Activated naive CD8-positive, alpha-beta T cell treated with anti-CD3 and anti-CD28 coated beads, Interleukin-2, amount 50 U/mL, for 24 hours (primary cell): ENCODE data around the gene TNFRSF19.
A peak's percentile ranks its signal among the peaks of the same experiment; 100 is the strongest.

ENCODE experiments used
- ATAC-seq: fragments of 150-1000 bp; cut with Tn5 transposase; one replicate; pipeline ENCODE4 v1.10.0; 2021
- DNase-seq: peaks from one replicate; pipeline ENCODE4 v3.0.0; 2021
- H3K27ac Mint-ChIP-seq: one replicate; pipeline ENCODE4 v1.8.0; 2021; ENCODE audit warnings: mild to moderate bottlenecking, mixed read lengths
- H3K27me3 Mint-ChIP-seq: one replicate; pipeline ENCODE4 v1.8.0; 2021; ENCODE audit warnings: mixed read lengths
- H3K36me3 Mint-ChIP-seq: one replicate; pipeline ENCODE4 v1.8.0; 2021; ENCODE audit warnings: low read depth, mixed read lengths
- H3K4me1 Mint-ChIP-seq: one replicate; pipeline ENCODE4 v1.8.0; 2021; ENCODE audit warnings: mixed read lengths
- H3K4me3 Mint-ChIP-seq: one replicate; pipeline ENCODE4 v1.8.0; 2021; ENCODE audit warnings: mild to moderate bottlenecking, moderate library complexity, mixed read lengths
- H3K9me3 Mint-ChIP-seq: one replicate; pipeline ENCODE4 v1.8.0; 2021; ENCODE audit warnings: mixed read lengths

TNFRSF19 gene

DNA sequence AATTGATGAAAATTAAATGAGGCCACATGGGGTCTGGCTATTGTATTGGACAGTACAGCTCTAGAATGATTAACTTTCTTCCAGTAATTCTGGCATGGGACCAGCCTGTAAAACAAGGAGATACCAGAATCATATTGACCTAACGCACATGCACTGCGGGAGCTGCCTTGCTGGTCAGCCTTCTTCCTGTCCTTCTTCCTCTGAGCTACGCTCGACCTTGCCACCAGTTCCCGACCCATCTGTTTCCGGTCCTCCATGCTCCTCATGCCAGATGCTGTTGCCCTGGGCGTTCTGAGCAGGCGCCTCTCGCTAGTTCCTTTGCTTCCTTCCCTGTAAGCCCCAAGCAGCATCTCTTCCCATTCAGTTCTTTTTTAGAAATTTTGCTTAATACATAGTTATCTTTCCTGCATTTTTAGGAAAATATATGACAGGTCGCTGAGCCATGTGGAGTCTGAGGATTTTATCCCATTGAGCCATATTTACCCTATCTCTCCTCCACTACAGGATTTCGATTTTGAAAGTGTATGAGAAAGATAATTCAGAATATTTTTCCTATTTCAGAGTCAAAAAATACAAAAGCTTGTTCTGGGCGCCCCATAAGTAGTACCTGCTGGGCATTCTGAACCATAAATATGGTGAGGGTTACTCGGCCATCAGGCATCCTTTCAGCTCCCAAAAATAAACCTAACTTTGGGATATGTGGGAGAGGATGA is 38.6 kb downstream of the TNFRSF19 start:
- ATAC-seq (no peak), DNase-seq (no peak)
- Mint-ChIP-seq H3K36me3 (no peaks in the 10 kb centered on the region), H3K27me3 (peaks cover 16% of the 10 kb centered on the region), H3K27ac (no peak overlapping the region), H3K9me3 (no peaks in the 10 kb centered on the region), H3K4me3 (peak overlapping the region; percentile 49), H3K4me1 (peaks cover 7% of the 10 kb centered on the region)

DNA sequence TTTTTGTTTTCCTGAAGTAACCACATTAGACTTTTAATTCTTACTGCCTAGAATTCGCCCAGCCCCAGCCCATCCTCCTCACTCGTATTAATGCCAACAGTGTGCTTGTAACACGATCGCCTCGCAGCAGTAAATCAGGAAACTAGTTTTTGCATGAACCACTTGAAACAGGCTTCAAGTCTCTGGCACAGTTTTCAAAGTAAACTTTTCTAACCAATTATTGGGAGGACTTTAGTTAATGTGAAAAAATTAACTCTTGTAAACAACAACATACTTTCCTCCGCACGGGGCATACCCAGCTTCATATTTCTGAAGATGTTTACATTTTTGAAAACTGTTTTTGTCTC is 39.2 kb downstream of the TNFRSF19 start:
- Mint-ChIP-seq H3K4me3 (peak overlapping the region; percentile 49), H3K36me3 (no peaks in the 10 kb centered on the region), H3K27ac (no peak overlapping the region), H3K9me3 (no peaks in the 10 kb centered on the region), H3K4me1 (peaks cover 7% of the 10 kb centered on the region), H3K27me3 (peaks cover 16% of the 10 kb centered on the region)
- DNase-seq (no peak), ATAC-seq (no peak)

DNA sequence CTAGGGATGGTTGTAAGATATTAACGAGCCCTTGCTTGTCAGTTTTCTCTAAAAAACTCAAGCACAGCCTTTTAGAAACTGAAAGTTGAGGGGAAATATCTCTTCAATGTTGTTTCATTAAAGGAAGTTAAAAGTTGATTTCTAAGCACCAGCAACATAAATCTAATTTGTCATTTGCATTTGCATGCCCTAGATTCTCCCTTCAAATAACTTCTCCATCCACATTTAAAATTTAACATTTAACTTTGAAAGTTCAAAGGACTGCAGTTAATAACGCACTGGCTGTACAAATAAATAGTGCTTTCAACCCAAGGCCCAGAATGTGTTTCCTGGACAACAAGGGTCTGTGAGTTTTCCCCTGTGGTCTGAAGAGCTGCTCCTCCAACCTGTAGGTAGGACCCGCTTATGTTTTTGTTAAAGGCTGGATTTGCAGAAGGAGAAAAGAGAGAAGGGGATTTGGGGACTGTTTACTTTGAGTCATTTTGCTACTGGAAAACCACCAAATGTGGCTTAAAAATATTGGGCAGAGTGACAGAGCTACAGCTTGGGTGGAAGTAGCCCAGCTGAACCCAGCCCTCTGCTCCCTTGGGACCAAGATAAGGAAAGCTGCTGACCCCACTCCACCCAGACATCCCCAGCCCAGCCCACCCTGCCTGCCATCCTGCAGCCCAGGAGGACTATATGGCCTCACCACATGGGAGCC is 39.8 kb downstream of the TNFRSF19 start:
- Mint-ChIP-seq H3K36me3 (no peaks in the 10 kb centered on the region), H3K27ac (no peak overlapping the region), H3K4me3 (peak overlapping the region; percentile 49), H3K27me3 (peaks cover 13% of the 10 kb centered on the region), H3K9me3 (no peaks in the 10 kb centered on the region), H3K4me1 (peaks cover 7% of the 10 kb centered on the region)
- no peak for DNase-seq
- no peak for ATAC-seq

DNA sequence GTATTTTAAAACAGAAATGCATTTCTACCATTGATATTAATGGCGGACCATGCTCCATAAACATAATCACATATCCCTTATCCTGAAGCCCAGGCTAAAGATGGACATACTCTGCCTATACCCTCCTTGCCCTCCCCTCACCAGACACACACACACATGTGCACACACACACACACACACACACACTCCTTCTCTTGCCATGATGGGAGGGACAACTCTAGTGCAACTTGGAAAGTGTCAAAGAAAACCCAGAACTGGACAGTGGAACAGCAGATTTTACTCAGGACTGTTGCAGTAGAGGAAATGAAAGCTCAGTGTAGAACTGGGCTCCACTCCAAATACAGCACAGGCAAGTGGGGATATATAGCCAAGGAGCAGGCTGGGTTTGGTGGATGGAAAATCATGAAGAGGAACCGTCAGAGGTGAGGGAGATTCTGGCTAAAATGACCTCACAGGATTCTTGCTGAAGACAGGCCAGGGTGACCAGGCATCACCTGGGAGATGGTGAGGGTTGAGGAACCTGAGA is 40.8 kb downstream of the TNFRSF19 start:
- H3K27me3 Mint-ChIP-seq: peaks cover 12% of the 10 kb centered on the region
- peaks cover 7% of the 10 kb centered on the region for H3K4me1 Mint-ChIP-seq
- no peak for ATAC-seq
- H3K36me3 Mint-ChIP-seq: no peaks in the 10 kb centered on the region
- no peak overlapping the region for H3K4me3 Mint-ChIP-seq
- no peak overlapping the region for H3K27ac Mint-ChIP-seq
- DNase-seq: no peak
- no peaks in the 10 kb centered on the region for H3K9me3 Mint-ChIP-seq

DNA sequence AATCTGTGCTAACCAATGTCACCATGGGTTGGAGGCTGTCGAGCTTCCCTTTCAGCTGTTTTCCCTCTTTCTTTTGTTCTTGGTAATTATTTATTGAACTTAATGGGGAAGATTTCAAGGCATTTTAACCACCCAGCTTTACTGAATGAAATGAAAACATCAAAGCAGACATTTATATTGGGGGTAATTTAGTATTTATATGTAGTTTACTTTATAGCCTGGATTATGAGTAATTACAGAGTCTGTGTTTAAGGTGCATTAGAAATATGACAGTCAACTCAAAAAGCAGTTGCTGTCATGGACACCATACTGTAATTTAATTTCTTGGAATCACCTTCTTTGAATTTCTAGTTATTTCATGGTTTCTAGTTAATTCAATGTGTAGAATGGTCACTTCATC is 42.0 kb downstream of the TNFRSF19 start:
- Mint-ChIP-seq H3K9me3 (no peaks in the 10 kb centered on the region), H3K27ac (no peak overlapping the region), H3K4me3 (no peak overlapping the region), H3K4me1 (peaks cover 7% of the 10 kb centered on the region), H3K36me3 (no peaks in the 10 kb centered on the region), H3K27me3 (peaks cover 12% of the 10 kb centered on the region)
- no peak for ATAC-seq
- DNase-seq: no peak

DNA sequence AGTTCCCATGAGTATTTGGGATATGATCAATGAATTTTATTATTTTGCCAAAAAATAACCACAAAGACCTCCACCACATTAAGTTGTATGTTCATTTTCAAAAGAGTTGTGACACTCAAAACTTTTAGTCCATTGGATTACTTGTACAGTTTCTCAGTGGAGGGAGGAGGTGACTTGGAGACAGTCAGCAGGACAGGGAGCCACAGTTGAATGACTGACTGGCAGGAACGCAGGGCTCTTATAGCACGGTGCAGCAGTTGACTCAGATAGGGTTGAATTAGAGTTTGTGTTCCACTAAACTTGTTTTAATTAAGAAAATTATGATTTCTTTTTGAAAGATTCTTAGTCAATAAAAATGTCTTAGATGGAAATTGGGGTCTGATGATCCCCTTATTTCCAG is 42.5 kb downstream of the TNFRSF19 start:
- no peaks in the 10 kb centered on the region for H3K36me3 Mint-ChIP-seq
- DNase-seq (no peak), ATAC-seq (no peak)
- peaks cover 12% of the 10 kb centered on the region for H3K27me3 Mint-ChIP-seq
- H3K4me1 Mint-ChIP-seq: peaks cover 7% of the 10 kb centered on the region
- H3K27ac Mint-ChIP-seq: no peak overlapping the region
- H3K4me3 Mint-ChIP-seq: no peak overlapping the region
- H3K9me3 Mint-ChIP-seq: no peaks in the 10 kb centered on the region

DNA sequence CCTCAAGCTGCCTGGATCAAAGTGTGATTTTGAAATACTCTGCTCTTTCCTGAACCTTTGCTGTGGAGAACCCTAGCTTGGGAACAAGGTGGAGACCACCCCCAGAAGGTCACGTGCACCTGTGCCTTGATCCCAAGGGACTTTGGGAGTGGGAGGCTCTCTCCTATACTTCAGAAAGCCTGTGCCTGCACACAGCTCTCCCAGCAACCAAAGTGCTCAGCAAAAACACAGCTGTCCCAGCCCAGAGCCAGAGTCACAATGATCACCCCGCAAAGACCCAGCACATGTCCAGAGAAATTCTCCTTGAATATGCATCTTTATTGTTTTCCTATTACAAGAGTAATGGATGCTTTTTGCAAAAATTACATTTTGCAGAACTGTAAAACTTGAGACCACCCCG is 43.4 kb downstream of the TNFRSF19 start:
- H3K27me3 Mint-ChIP-seq: peaks cover 13% of the 10 kb centered on the region
- H3K27ac Mint-ChIP-seq: no peak overlapping the region
- H3K4me1 Mint-ChIP-seq: peaks cover 7% of the 10 kb centered on the region
- no peaks in the 10 kb centered on the region for H3K9me3 Mint-ChIP-seq
- no peak for DNase-seq
- no peaks in the 10 kb centered on the region for H3K36me3 Mint-ChIP-seq
- ATAC-seq: no peak
- H3K4me3 Mint-ChIP-seq: no peak overlapping the region

DNA sequence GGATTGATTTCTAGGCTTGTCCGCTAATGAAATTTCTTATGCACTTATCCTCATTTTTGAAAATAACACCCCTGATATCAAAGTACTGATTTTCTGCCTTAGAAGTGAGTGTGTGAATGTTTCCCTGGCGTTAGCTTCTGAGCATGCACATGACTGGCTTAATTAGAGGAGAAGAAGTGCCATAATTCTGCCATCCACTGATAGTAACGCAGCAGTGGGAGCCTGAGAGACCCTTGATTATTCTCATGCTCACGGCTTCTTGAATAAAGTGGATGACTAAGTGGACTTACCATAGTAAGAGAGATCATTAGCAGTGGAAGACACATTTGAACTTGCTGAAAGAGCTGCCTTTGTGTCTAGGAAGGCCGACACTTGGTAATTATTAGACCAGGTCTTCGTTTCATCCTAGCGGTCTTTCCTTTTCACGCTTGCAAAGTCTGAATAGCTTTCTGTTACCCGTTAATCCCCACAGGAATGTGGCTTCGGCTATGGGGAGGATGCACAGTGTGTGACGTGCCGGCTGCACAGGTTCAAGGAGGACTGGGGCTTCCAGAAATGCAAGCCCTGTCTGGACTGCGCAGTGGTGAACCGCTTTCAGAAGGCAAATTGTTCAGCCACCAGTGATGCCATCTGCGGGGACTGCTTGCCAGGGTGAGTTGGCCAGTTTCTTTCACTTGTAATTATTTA is 45.3 kb downstream of the TNFRSF19 start:
- Mint-ChIP-seq H3K27me3 (peaks cover 8% of the 10 kb centered on the region), H3K4me3 (no peak overlapping the region), H3K36me3 (no peaks in the 10 kb centered on the region), H3K9me3 (no peaks in the 10 kb centered on the region), H3K27ac (no peak overlapping the region), H3K4me1 (no peaks in the 10 kb centered on the region)
- no peak for ATAC-seq
- DNase-seq: no peak

DNA sequence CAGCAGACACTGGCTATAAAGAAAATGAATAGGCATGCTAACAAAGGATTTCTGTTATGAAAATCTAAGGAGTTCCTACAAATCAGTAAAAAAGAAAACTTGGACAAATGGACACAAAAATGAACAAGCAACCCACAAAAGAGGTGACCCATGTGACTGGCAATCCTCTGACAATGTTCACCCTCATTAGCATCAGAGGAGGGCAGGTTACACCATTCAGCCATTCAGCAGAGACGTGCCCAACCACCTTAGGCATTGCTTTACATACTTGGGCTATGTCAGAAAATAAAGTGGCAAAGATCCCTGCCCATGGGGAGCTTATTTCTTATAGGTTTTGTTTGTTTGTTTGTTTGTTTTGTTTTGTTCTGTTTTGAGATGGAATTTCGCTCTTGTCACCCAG is 46.0 kb downstream of the TNFRSF19 start:
- Mint-ChIP-seq H3K4me3 (no peak overlapping the region), H3K4me1 (no peaks in the 10 kb centered on the region), H3K9me3 (no peaks in the 10 kb centered on the region), H3K27me3 (peaks cover 8% of the 10 kb centered on the region), H3K27ac (no peak overlapping the region), H3K36me3 (no peaks in the 10 kb centered on the region)
- ATAC-seq: no peak
- DNase-seq: no peak

DNA sequence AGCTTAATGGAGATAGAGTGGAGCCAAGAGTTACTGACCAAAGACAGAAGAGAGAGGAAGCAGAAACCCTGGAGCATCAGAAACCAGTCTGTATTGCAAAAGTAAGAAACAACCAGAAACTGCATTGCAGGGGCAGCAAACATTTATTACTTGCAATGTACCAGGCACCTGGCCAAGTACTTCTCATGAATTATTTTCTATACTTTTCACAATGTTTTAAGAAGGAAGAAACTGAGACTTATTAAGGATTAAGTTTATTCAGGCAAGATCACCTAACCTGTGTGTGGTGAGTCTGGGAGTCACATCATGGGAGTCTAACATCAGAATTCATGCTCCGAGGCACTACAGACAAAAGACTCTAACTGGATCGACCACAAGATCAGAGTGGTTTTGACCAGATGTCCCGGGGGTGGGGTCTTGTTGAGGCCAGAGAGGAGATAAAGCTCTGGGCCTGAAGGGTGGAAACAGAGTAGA is 47.4 kb downstream of the TNFRSF19 start:
- Mint-ChIP-seq H3K4me3 (no peak overlapping the region), H3K27me3 (peaks cover 8% of the 10 kb centered on the region), H3K9me3 (no peaks in the 10 kb centered on the region), H3K27ac (no peak overlapping the region), H3K36me3 (no peaks in the 10 kb centered on the region), H3K4me1 (no peaks in the 10 kb centered on the region)
- DNase-seq: no peak
- no peak for ATAC-seq

DNA sequence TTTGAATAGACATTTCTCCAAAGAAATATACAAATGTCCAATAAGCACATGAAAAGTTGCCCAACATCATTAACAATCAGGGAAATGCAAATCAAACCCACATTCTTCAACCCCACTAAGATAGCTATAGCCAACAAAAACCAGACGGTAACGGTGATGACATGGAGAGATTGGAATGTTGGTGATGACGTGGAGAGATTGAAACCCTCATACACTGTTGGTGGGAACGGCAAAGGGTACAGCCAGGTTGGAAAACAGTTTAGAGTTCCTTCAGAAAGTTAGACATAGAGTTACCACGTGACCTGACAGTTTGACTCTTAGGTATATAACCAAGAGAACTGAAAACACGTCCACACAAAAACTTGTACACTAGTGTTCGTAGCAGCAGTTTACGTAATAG is 48.1 kb downstream of the TNFRSF19 start:
- Mint-ChIP-seq H3K4me1 (no peaks in the 10 kb centered on the region), H3K9me3 (no peaks in the 10 kb centered on the region), H3K4me3 (no peak overlapping the region), H3K27me3 (peaks cover 8% of the 10 kb centered on the region), H3K36me3 (no peaks in the 10 kb centered on the region), H3K27ac (no peak overlapping the region)
- DNase-seq (no peak), ATAC-seq (no peak)

DNA sequence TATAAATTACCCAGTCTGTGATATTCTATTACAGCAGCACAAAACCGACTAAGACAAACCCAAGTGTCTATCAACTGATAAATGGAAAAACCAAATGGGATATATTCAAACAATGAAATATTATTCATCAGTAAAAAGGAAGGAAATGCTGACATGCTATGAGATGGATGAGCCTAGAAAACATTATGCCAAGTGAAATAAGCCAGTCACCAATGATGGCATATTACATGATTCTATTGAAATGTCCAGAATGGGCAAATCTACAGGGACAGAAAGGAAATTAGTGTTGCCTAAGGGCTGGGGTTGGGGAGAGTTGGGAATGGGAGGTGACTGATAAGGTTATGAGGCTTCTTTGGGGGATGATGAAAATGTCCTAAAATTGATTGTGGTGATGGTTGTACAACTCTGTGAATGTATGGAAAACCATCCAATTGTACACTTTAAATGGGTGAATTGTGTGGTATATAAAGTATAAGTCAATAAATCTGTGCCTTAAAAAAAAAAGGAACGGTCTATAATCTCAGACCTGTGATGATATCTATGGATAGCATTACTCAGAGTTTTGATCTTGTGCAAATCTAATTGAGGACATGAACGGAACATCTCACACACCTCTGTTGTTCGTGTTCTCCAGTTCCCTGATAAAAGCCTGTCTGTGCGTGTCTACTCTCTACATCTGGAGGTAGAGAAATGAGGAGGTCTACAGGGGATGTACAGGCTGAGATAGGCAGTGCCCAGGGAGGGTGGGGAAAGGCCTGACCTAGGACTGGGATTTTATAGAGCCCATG is 49.0 kb downstream of the TNFRSF19 start:
- no peak for DNase-seq
- Mint-ChIP-seq H3K4me1 (no peaks in the 10 kb centered on the region), H3K4me3 (no peak overlapping the region), H3K27me3 (peaks cover 6% of the 10 kb centered on the region), H3K9me3 (no peaks in the 10 kb centered on the region), H3K36me3 (no peaks in the 10 kb centered on the region), H3K27ac (no peak overlapping the region)
- ATAC-seq: no peak

DNA sequence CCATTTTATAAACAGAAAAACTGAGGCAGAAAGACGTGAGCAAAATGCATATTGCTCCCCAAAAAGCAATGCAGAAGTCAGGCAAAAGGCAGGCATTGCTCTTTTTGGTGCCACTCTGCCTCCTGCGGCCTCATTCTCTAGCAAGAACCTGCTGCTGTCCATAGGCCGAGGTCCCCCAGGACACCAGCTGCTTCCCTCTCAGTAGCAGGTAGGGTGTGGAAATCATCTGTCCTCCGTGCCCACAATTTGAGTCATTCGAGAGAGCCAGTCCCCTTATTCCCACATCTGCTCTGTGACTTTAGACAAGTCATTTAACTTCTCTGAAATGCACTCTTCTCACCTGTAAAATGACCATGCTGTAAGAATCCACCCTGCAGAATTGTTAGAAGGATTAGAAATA is 50.0 kb downstream of the TNFRSF19 start:
- Mint-ChIP-seq H3K9me3 (no peaks in the 10 kb centered on the region), H3K4me1 (no peaks in the 10 kb centered on the region), H3K27ac (no peak overlapping the region), H3K27me3 (peaks cover 4% of the 10 kb centered on the region), H3K36me3 (no peaks in the 10 kb centered on the region), H3K4me3 (no peak overlapping the region)
- ATAC-seq: no peak
- DNase-seq: no peak

DNA sequence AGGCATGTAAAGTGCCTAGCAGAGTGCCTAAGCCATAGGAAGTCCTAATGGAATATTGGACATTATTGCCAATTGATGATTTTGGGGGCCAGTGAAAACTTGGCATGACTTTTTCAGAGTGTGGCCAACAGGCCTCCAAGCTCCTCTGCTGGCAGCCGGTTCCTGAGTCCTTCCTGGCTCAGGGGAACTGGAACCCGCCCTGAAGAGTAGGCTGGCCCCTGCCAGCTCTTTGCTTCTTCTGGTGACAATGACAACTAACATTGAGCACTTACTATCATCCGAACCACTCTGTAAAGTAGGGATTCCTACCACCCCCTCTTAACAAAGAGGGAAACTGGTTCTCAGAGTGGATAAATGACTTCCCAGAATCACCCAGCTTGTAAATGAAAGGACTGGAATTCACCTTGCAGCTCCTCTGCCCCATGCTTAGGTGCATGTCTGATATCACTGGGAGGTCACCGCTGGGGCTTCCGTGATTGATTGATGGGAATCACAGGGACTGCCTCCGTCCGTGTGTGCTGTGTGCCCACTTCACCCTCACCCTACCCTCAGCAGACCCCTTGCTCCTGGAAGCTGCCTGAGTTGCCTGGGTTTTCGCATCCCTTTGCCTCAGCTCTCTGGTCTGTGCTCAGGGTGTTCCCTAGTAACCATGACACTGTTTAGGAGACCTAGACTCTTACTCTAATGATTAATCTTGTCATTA is 50.6 kb downstream of the TNFRSF19 start:
- no peak overlapping the region for H3K27ac Mint-ChIP-seq
- H3K27me3 Mint-ChIP-seq: peaks cover 2% of the 10 kb centered on the region
- H3K4me1 Mint-ChIP-seq: no peaks in the 10 kb centered on the region
- no peaks in the 10 kb centered on the region for H3K9me3 Mint-ChIP-seq
- H3K36me3 Mint-ChIP-seq: no peaks in the 10 kb centered on the region
- H3K4me3 Mint-ChIP-seq: no peak overlapping the region
- ATAC-seq (peak; percentile 6), DNase-seq (no peak)
